ENCODE data around the gene BCL2L12. TPM values are rescaled to one million over a fixed set of nuclear protein-coding genes. Genes with fewer than 3 reads are reported as not detected.
A peak's percentile ranks its signal among the peaks of the same experiment; 100 is the strongest.

Gene BCL2L12
- total and polyA plus RNA-seq, 2 of the 13 experiments (the other 11 are each of a cell fraction or from before 2014, with no cell fraction given) = 26.8 to 40.8 TPM

GRCh38 chr19:49677231-49677900 lies 11.6 kb downstream of the BCL2L12 start, which contains the start of gene PRMT1 (continued):
- TF ChIP-seq ZNF670 (CRISPR knock-in tag; IDR thresholded peaks at IDR 0.05; ENCODE audit: borderline replicate concordance) (0 out of 2 replicates have a peak, but pooled peaks have one; percentile 62), ZBTB43 (CRISPR knock-in tag; conservative IDR thresholded peaks at IDR 0.05) (0 out of 2 replicates have a peak, but pooled peaks have one; percentile 64), ZIK1 (CRISPR knock-in tag; IDR thresholded peaks at IDR 0.05; ENCODE audit: borderline replicate concordance, low read depth) (no peak), ZNF850 (CRISPR knock-in tag; conservative IDR thresholded peaks at IDR 0.05) (no peak), MEIS2 (CRISPR knock-in tag; IDR thresholded peaks at IDR 0.05) (0 out of 2 replicates have a peak, but pooled peaks have one; percentile 62), ZBTB1 (CRISPR knock-in tag; IDR thresholded peaks at IDR 0.05; ENCODE audit: borderline replicate concordance) (no peak), HES4 (CRISPR knock-in tag; IDR thresholded peaks at IDR 0.05; ENCODE audit: borderline replicate concordance) (peak; percentile 48; the same call in 1 of the 2 replicates), ZNF530 (CRISPR knock-in tag; IDR thresholded peaks at IDR 0.05; ENCODE audit: low read depth) (no peak), ZBTB20 (CRISPR knock-in tag; IDR thresholded peaks at IDR 0.05; ENCODE audit: borderline replicate concordance, low read depth) (peak; percentile 63; the same call in 1 of the 2 replicates), PAWR (CRISPR knock-in tag; IDR thresholded peaks at IDR 0.05; ENCODE audit: borderline replicate concordance) (no peak), GLMP (CRISPR knock-in tag; IDR thresholded peaks at IDR 0.05; ENCODE audit: borderline replicate concordance) (no peak), NFRKB (IDR thresholded peaks at IDR 0.05) (peak; percentile 45; the same call in 1 of the 2 replicates), ZNF891 (CRISPR knock-in tag; IDR thresholded peaks at IDR 0.05) (peak; percentile 23; the same call in 1 of the 2 replicates), SP4 (CRISPR knock-in tag; IDR thresholded peaks at IDR 0.05) (no peak), ZNF317 (CRISPR knock-in tag; IDR thresholded peaks at IDR 0.05) (peak; percentile 68; the same call in 1 of the 2 replicates), MAZ (IDR thresholded peaks at IDR 0.05; ENCODE audit: borderline replicate concordance, low read depth, low read length) (0 out of 2 replicates have a peak, but pooled peaks have one; percentile 19), MAZ (CRISPR knock-in tag; IDR thresholded peaks at IDR 0.05; ENCODE audit: low read depth) (peak; percentile 76), NONO (IDR thresholded peaks at IDR 0.05) (no peak), NONO (CRISPR knock-in tag; conservative IDR thresholded peaks at IDR 0.05) (0 out of 2 replicates have a peak, but pooled peaks have one; percentile 30), ZNF331 (CRISPR knock-in tag; IDR thresholded peaks at IDR 0.05) (no peak), TCF12 (IDR thresholded peaks at IDR 0.05) (no peak), TCF12 (CRISPR knock-in tag; IDR thresholded peaks at IDR 0.05) (0 out of 2 replicates have a peak, but pooled peaks have one; percentile 35), SRSF4 (IDR thresholded peaks at IDR 0.05; ENCODE audit: low read depth, low read length, poor library complexity, severe bottlenecking) (no peak), ELK4 (CRISPR knock-in tag; IDR thresholded peaks at IDR 0.05; ENCODE audit: borderline replicate concordance) (no peak), MAFK (conservative IDR thresholded peaks at IDR 0.05 in 1 of 2, IDR thresholded peaks at IDR 0.05 in 1 of 2; ENCODE audit: low read length in 2 of 2) (no peak)
- TF ChIP-seq, protein P1, sequence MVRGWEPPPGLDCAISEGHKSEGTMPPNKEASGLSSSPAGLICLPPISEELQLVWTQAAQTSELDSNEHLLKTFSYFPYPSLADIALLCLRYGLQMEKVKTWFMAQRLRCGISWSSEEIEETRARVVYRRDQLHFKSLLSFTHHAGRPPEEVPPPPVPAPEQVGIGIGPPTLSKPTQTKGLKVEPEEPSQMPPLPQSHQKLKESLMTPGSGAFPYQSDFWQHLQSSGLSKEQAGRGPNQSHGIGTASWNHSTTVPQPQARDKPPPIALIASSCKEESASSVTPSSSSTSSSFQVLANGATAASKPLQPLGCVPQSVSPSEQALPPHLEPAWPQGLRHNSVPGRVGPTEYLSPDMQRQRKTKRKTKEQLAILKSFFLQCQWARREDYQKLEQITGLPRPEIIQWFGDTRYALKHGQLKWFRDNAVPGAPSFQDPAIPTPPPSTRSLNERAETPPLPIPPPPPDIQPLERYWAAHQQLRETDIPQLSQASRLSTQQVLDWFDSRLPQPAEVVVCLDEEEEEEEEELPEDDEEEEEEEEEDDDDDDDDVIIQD (CRISPR knock-in tag; IDR thresholded peaks at IDR 0.05; ENCODE audit: low read depth) = no peak

Data from HepG2 (cell line).